Muscle of leg (tissue), 16 donors: ENCODE results near the gene CCL11. TPM values are rescaled to one million over a fixed set of nuclear protein-coding genes. Genes with fewer than 3 reads are reported as not detected.
A peak's percentile ranks its signal among the peaks of the same experiment; 100 is the strongest.

ENCODE experiments used
- DNase-seq: peaks from one replicate; pipeline ENCODE4 v3.0.0; 2013
- H3K27ac ChIP-seq: one replicate; pipeline ENCODE4 v1.5.1; 2013; ENCODE audit warnings: mild to moderate bottlenecking, low read length, control low read depth
- H3K27me3 ChIP-seq: one replicate; pipeline ENCODE4 v1.6.1; 2013; ENCODE audit warnings: low read length; ENCODE audit not compliant: control insufficient read depth, insufficient read depth
- H3K36me3 ChIP-seq: one replicate; pipeline ENCODE4 v1.6.1; 2013; ENCODE audit warnings: low read length; ENCODE audit not compliant: control insufficient read depth, insufficient read depth
- H3K4me1 ChIP-seq: one replicate; pipeline ENCODE4 v1.6.1; 2013; ENCODE audit warnings: low read length; ENCODE audit not compliant: control insufficient read depth, insufficient read depth
- H3K4me3 ChIP-seq: one replicate; pipeline ENCODE4 v1.5.1; 2013; ENCODE audit warnings: low read length, control low read depth
- H3K9me3 ChIP-seq: replicated peaks from 2 replicates; pipeline ENCODE4 v1.6.1; 2013; ENCODE audit warnings: low read depth, low read length; ENCODE audit not compliant: control insufficient read depth
- WGBS: methylation state at CpG from one replicate; pipeline ENCODE4 v1.1.5; 2013; ENCODE audit warnings: missing lambda C conversion rate; ENCODE audit not compliant: insufficient coverage; 5-methylcytosine and 5-hydroxymethylcytosine counted together
- long read RNA-seq, 11 donors: transcript quantifications; one replicate each; lab custom pipeline, GENCODE V29; 2026
- polyA plus RNA-seq, 8 donors: library from polyadenylated mRNA; unstranded; fragments of 120-200 nt; gene quantifications; one replicate each; pipeline versions ENCODE4 v1.2.1 to v1.2.3, GENCODE V29; 2013; ENCODE audit warnings: inconsistent platforms in 1 of 8, low replicate concordance in 1 of 8; ENCODE audit not compliant: insufficient read length in 8 of 8, insufficient read depth in 1 of 8
- total RNA-seq: library from RNA; stranded (reverse); fragments of 120-200 nt; gene quantifications from one replicate; pipeline ENCODE4 v1.2.4, GENCODE V29; 2013

Gene CCL11
- total RNA-seq, result 0.09 TPM
- under 1 TPM in 6 of 8 donors, not detected in 2; 0.16 to 0.47 (median 0.30) TPM for polyA plus RNA-seq
- long read RNA-seq, donor 1, result 0 reads
- long read RNA-seq, donor 2, result 0 reads
- long read RNA-seq, donor 3, result 0 reads
- long read RNA-seq, donor 4, result 0 reads
- long read RNA-seq, donor 5, result 0 reads
- long read RNA-seq, donor 6, result 0 reads
- long read RNA-seq, donor 7, result 0 reads
- long read RNA-seq, donor 8, result 0 reads
- long read RNA-seq, donor 9, partial matches to known transcripts, result 0 of 1 reads
- long read RNA-seq, donor 9, other reads (novel, unspliced or antisense), result 0 of 1 reads
- long read RNA-seq, donor 10, partial matches to known transcripts, result 0 of 1 reads
- long read RNA-seq, donor 10, other reads (novel, unspliced or antisense), result 0 of 1 reads
- long read RNA-seq, donor 11, result 0 reads

GRCh38 chr17:34285286-34285792 is at the start of gene CCL11:
Gene CCL11, plus strand, starts transcription at chr17:34285742. Its CDS starts 67 bp downstream, at chr17:34285809.
- peaks cover 10% of the 10 kb centered on the region for H3K4me1 ChIP-seq
- no peak within 1 kb of the TSS for H3K27ac ChIP-seq
- 25% methylated on average over 1 of the region's 4 CpGs for WGBS
- no peaks in the 10 kb centered on the region for H3K9me3 ChIP-seq
- no peaks in the 10 kb centered on the region for H3K36me3 ChIP-seq
- H3K27me3 ChIP-seq, result no peaks in the 10 kb centered on the region
- H3K4me3 ChIP-seq, result no peak within 1 kb of the TSS
- DNase-seq, result peak; percentile 52

- no peak for DNase-seq
- no peaks in the 10 kb centered on the region for H3K36me3 ChIP-seq
- H3K4me3 ChIP-seq, result no peak overlapping the region
- H3K9me3 ChIP-seq, result no peaks in the 10 kb centered on the region
- 49% methylated on average over 4 of the region's 6 CpGs for WGBS
- no peaks in the 10 kb centered on the region for H3K27me3 ChIP-seq
- H3K4me1 ChIP-seq, result peaks cover 70% of the 10 kb centered on the region
- H3K27ac ChIP-seq, result peak overlapping the region; percentile 83
Measured at GRCh38 chr17:34236281-34236892, 49.2 kb upstream of the CCL11 start.

GRCh38 chr17:34237458-34237857 is 48.1 kb upstream of the CCL11 start:
- H3K36me3 ChIP-seq, result no peaks in the 10 kb centered on the region
- H3K27me3 ChIP-seq, result no peaks in the 10 kb centered on the region
- H3K9me3 ChIP-seq, result no peaks in the 10 kb centered on the region
- DNase-seq, result no peak
- 100% methylated on average over 1 of the region's 3 CpGs for WGBS
- peak overlapping the region; percentile 14 for H3K27ac ChIP-seq
- H3K4me3 ChIP-seq, result no peak overlapping the region
- H3K4me1 ChIP-seq, result peaks cover 79% of the 10 kb centered on the region

- no peak overlapping the region for H3K4me3 ChIP-seq
- DNase-seq, result peak; percentile 92
- H3K4me1 ChIP-seq, result peaks cover 71% of the 10 kb centered on the region
Measured at GRCh38 chr17:34241062-34241461, 44.5 kb upstream of the CCL11 start.

GRCh38 chr17:34242587-34243363 is 42.8 kb upstream of the CCL11 start:
- H3K4me1 ChIP-seq, result peaks cover 58% of the 10 kb centered on the region
- whole genome bisulfite sequencing, result 100% methylated on average over 1 of the region's 8 CpGs
- H3K4me3 ChIP-seq, result no peak overlapping the region
- no peaks in the 10 kb centered on the region for H3K36me3 ChIP-seq
- H3K27ac ChIP-seq, result peak overlapping the region; percentile 90
- DNase-seq, result peak; percentile 76
- no peaks in the 10 kb centered on the region for H3K27me3 ChIP-seq
- no peaks in the 10 kb centered on the region for H3K9me3 ChIP-seq

More at GRCh38 chr17:34241062-34241461, 44.5 kb upstream of the CCL11 start:
- Histone ChIP-seq H3K27ac (peak overlapping the region; percentile 43), H3K27me3 (no peaks in the 10 kb centered on the region), H3K36me3 (no peaks in the 10 kb centered on the region), H3K9me3 (no peaks in the 10 kb centered on the region)
- WGBS, result 0% methylated on average over 2 of the region's 4 CpGs

- Histone ChIP-seq H3K27me3 (no peaks in the 10 kb centered on the region), H3K4me3 (no peak overlapping the region), H3K27ac (peak overlapping the region; percentile 90), H3K4me1 (peaks cover 56% of the 10 kb centered on the region), H3K36me3 (no peaks in the 10 kb centered on the region), H3K9me3 (no peaks in the 10 kb centered on the region)
- DNase-seq, result no peak
- 57% methylated on average over 7 of the region's 7 CpGs for WGBS
Measured at GRCh38 chr17:34243364-34244320, 41.9 kb upstream of the CCL11 start.

- WGBS, result 16% methylated on average over 2 of the region's 6 CpGs
- Histone ChIP-seq H3K27me3 (no peaks in the 10 kb centered on the region), H3K36me3 (no peaks in the 10 kb centered on the region), H3K4me3 (no peak overlapping the region), H3K27ac (no peak overlapping the region), H3K9me3 (no peaks in the 10 kb centered on the region), H3K4me1 (peaks cover 58% of the 10 kb centered on the region)
- no peak for DNase-seq
Measured at GRCh38 chr17:34245351-34245905, 40.1 kb upstream of the CCL11 start.

GRCh38 chr17:34246446-34246845 is 39.1 kb upstream of the CCL11 start:
- peak; percentile 69 for DNase-seq
- H3K27me3 ChIP-seq, result no peaks in the 10 kb centered on the region
- H3K9me3 ChIP-seq, result no peaks in the 10 kb centered on the region
- H3K4me3 ChIP-seq, result no peak overlapping the region
- H3K4me1 ChIP-seq, result peaks cover 63% of the 10 kb centered on the region
- H3K36me3 ChIP-seq, result no peaks in the 10 kb centered on the region
- no CpG with 5 or more reads among the region's 1 CpG for WGBS
- H3K27ac ChIP-seq, result peak overlapping the region; percentile 21

- Histone ChIP-seq H3K9me3 (no peaks in the 10 kb centered on the region), H3K27me3 (no peaks in the 10 kb centered on the region), H3K4me1 (peaks cover 64% of the 10 kb centered on the region), H3K4me3 (no peak overlapping the region), H3K27ac (peak overlapping the region; percentile 21), H3K36me3 (no peaks in the 10 kb centered on the region)
- DNase-seq, result no peak
- WGBS, result no CpG with 5 or more reads among the region's 3 CpGs
Measured at GRCh38 chr17:34246881-34247280, 38.7 kb upstream of the CCL11 start.
